GM11168 (cell line): ENCODE results near the gene MGA.
"Not testable (repeated sequence)": the region's sequence is repeated elsewhere in the genome, so short reads cannot be mapped to it uniquely, and the experiment has no call there.

Experiments
- in situ Hi-C: fragments of 300-500 bp; cut with MboI; formaldehyde crosslinking; loops from one replicate; pipeline ENCODE4 v1.12.0; 2022; ENCODE audit warnings: low sequenced_read_pairs; ENCODE audit not compliant: unreplicated experiment

MGA gene

GRCh38 chr15:41703120-41703519 is 42.9 kb downstream of the MGA start:
- in situ Hi-C loops = no loop called here

- in situ Hi-C loops = no loop called here
These were observed 52.8 kb downstream of the MGA start for GRCh38 chr15:41713047-41713446.

GRCh38 chr15:41714291-41714690 is 54.1 kb downstream of the MGA start:
- in situ Hi-C loops = no loop called here

- in situ Hi-C loops = no loop called here
These were observed 56.7 kb downstream of the MGA start for GRCh38 chr15:41716864-41717263.

GRCh38 chr15:41727143-41727542 is 66.9 kb downstream of the MGA start:
- in situ Hi-C loops = no loop called here

- in situ Hi-C loops = not testable (repeated sequence)
These were observed 67.9 kb downstream of the MGA start for GRCh38 chr15:41728061-41728460.

GRCh38 chr15:41730543-41730942 is 70.3 kb downstream of the MGA start:
- in situ Hi-C loops = no loop called here

GRCh38 chr15:41732483-41732882 is 72.3 kb downstream of the MGA start:
- in situ Hi-C loops = no loop called here

GRCh38 chr15:41734079-41734478 is 73.9 kb downstream of the MGA start:
- in situ Hi-C loops = no loop called here

GRCh38 chr15:41735046-41735445 is 74.8 kb downstream of the MGA start:
- in situ Hi-C loops = no loop called here

GRCh38 chr15:41735492-41735891 is 75.3 kb downstream of the MGA start:
- in situ Hi-C loops = not testable (repeated sequence)

- in situ Hi-C loops = no loop called here
These were observed 86.6 kb downstream of the MGA start for GRCh38 chr15:41746802-41747201.

GRCh38 chr15:41756198-41756597 is 96.0 kb downstream of the MGA start:
- in situ Hi-C loops = no loop called here

- in situ Hi-C loops = loop anchor here (5.0 kb wide), 1 partner anchor 39 kb away; no protein-coding TSS in a partner anchor
These were observed 112.6 kb downstream of the MGA start for GRCh38 chr15:41772720-41773331.

- in situ Hi-C loops = loop anchor here (5.0 kb wide), 1 partner anchor 39 kb away; no protein-coding TSS in a partner anchor
These were observed 113.1 kb downstream of the MGA start for GRCh38 chr15:41773332-41773728.

GRCh38 chr15:41773729-41774061 is 113.5 kb downstream of the MGA start:
- in situ Hi-C loops = loop anchor here (5.0 kb wide), 1 partner anchor 39 kb away; no protein-coding TSS in a partner anchor

GRCh38 chr15:41774062-41774881 is 114.1 kb downstream of the MGA start, which contains the start of gene MAPKBP1:
Gene MAPKBP1, plus strand, starts transcription at chr15:41774484. Its CDS starts 792 bp downstream, at chr15:41775276.
- in situ Hi-C loops = loop anchor here (5.0 kb wide), 1 partner anchor 38 kb away; no protein-coding TSS in a partner anchor

GRCh38 chr15:41774882-41775417 is 114.7 kb downstream of the MGA start:
- in situ Hi-C loops = loop anchor here (5.0 kb wide), 1 partner anchor 37 kb away; no protein-coding TSS in a partner anchor

- in situ Hi-C loops = no loop called here
These were observed 115.4 kb downstream of the MGA start for GRCh38 chr15:41775651-41776050.

GRCh38 chr15:41777421-41777973 is 117.3 kb downstream of the MGA start:
- in situ Hi-C loops = no loop called here

GRCh38 chr15:41778521-41778920 is 118.3 kb downstream of the MGA start:
- in situ Hi-C loops = no loop called here
